Activated naive CD4-positive, alpha-beta T cell treated with anti-CD3 and anti-CD28 coated beads, Interleukin-2, amount 50 U/mL, for 24 hours (primary cell): Measurements from ENCODE around the gene SLC31A1.
"Not testable (repeated sequence)": the region's sequence is repeated elsewhere in the genome, so short reads cannot be mapped to it uniquely, and the experiment has no call there.

Experiments used
- H3K27ac Mint-ChIP-seq: one replicate; pipeline ENCODE4 v1.8.0; 2021; ENCODE audit warnings: mild to moderate bottlenecking, mixed read lengths
- H3K27me3 Mint-ChIP-seq: one replicate; pipeline ENCODE4 v1.8.0; 2021; ENCODE audit warnings: mixed read lengths
- H3K36me3 Mint-ChIP-seq: one replicate; pipeline ENCODE4 v1.8.0; 2021; ENCODE audit warnings: mixed read lengths
- H3K4me1 Mint-ChIP-seq: one replicate; pipeline ENCODE4 v1.8.0; 2021; ENCODE audit warnings: mixed read lengths
- H3K4me3 Mint-ChIP-seq: one replicate; pipeline ENCODE4 v1.8.0; 2021; ENCODE audit warnings: mild to moderate bottlenecking, mixed read lengths
- H3K9me3 Mint-ChIP-seq: one replicate; pipeline ENCODE4 v1.8.0; 2021; ENCODE audit warnings: mixed read lengths

The SLC31A1 gene

DNA sequence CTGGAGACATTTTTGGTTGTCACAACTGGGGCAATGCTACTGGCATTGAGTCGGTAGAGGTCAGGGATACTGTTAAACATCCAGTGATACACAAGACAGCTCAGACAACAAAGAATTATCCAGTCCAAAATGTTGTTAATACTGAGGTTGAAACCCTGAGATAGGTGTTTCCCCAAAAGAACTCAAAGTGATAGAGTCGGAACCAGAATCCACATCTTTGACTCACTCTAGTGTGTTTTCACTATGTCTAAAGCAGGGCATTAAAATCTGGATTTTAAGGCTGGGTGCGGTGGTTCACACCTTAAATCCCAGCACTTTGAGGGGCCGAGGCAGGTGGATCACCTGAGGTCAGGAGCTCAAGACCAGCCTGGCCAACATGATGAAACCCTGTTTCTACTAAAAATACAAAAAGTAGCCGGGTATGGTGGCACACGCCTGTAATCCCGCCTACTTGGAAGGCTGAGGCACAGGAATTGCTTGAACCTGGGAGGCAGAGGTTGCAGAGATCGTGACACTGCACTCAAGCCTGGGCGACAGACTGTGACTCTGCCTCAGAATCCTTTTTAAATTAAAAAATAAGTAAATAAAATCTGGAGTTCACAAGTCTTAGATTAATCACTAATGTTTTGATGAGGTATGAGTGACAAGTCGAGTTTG lies 17.0 kb downstream of the SLC31A1 start:
- Mint-ChIP-seq H3K4me1 (peaks cover 6% of the 10 kb centered on the region), H3K27ac (no peak overlapping the region), H3K27me3 (no peaks in the 10 kb centered on the region), H3K9me3 (no peaks in the 10 kb centered on the region), H3K36me3 (peaks cover 10% of the 10 kb centered on the region), H3K4me3 (no peak overlapping the region)

DNA sequence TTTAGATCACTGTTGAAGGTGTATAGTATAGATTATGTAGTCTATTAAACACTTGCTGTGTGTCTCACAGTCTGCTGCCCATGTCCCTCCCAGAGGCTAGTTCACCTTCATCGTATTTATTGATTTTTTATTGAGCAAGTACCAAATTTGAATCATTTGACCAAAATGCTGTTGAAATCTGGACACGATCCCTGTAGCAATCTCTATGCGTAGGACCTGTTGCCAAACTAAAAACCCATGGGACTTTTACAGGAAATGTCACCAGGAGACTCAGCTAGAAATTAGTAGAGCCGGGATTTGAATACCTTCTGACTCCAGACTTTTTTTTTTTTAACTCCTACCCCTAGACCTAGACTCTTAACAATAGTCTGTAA lies 17.5 kb downstream of the SLC31A1 start:
- peaks cover 10% of the 10 kb centered on the region for H3K36me3 Mint-ChIP-seq
- no peak overlapping the region for H3K27ac Mint-ChIP-seq
- H3K27me3 Mint-ChIP-seq: no peaks in the 10 kb centered on the region
- no peak overlapping the region for H3K4me3 Mint-ChIP-seq
- no peaks in the 10 kb centered on the region for H3K9me3 Mint-ChIP-seq
- H3K4me1 Mint-ChIP-seq: peaks cover 2% of the 10 kb centered on the region

DNA sequence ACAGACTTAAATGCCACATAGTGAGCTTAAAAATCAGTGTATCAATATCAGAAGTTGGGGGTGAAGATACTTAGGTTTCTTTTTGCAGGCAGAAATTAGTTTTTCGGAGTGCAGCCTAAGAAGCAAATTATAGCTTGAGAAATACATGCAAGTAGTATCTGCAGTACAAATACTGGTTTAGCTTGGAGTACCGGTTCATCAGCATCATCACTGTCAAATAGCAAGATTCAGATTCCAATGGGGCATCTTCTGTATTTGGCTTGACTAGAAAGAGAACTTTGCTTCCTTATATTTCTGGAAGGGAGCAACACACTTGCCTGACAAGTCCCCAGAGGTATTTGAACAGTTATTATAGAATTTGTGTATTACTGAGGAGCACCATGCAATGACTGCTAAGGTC lies 19.8 kb downstream of the SLC31A1 start:
- H3K36me3 Mint-ChIP-seq: peaks cover 7% of the 10 kb centered on the region
- H3K9me3 Mint-ChIP-seq: no peaks in the 10 kb centered on the region
- H3K4me3 Mint-ChIP-seq: no peak overlapping the region
- no peaks in the 10 kb centered on the region for H3K4me1 Mint-ChIP-seq
- H3K27me3 Mint-ChIP-seq: no peaks in the 10 kb centered on the region
- H3K27ac Mint-ChIP-seq: no peak overlapping the region

DNA sequence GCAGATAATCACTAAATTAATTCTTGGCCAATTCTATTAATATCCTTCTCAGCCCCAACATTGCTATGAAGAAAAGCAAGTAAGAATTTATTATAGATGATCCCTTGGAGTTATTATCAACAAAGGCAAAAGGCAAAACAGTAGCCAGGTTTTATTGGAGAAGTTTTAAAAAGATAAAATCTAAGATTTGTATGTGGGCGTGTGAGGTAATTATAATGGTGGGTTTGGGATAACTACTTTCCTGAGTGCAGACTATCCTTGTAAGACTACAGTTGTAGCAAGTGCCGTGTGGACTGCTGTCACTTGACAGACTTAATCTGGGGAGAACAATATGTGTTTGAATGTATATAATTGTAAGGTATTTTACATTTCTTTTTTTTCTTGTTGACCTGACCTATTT lies 23.2 kb downstream of the SLC31A1 start:
- Mint-ChIP-seq H3K4me3 (no peak overlapping the region), H3K36me3 (peaks cover 10% of the 10 kb centered on the region), H3K4me1 (no peaks in the 10 kb centered on the region), H3K9me3 (no peaks in the 10 kb centered on the region), H3K27ac (no peak overlapping the region), H3K27me3 (no peaks in the 10 kb centered on the region)

DNA sequence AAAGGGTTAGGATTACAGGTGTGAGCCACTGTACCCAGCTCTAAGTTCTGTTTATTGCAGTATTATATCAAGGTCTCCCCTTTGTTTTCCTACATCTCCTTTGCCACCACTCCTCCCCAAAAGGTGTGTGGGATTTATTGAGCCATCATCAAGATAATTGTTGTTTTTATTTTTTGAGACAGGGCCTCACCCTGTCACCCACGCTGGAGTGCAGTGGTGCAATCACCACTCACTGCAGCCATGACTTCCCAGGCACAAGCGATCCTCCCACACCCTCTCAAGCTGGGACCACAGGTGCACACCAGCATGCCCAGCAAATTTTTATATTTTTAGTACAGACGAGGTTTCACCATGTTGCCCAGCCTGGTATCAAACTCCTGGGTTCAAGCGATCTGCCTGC lies 24.6 kb downstream of the SLC31A1 start:
- H3K9me3 Mint-ChIP-seq: no peaks in the 10 kb centered on the region
- no peak overlapping the region for H3K27ac Mint-ChIP-seq
- peaks cover 8% of the 10 kb centered on the region for H3K36me3 Mint-ChIP-seq
- H3K27me3 Mint-ChIP-seq: no peaks in the 10 kb centered on the region
- H3K4me1 Mint-ChIP-seq: no peaks in the 10 kb centered on the region
- no peak overlapping the region for H3K4me3 Mint-ChIP-seq

DNA sequence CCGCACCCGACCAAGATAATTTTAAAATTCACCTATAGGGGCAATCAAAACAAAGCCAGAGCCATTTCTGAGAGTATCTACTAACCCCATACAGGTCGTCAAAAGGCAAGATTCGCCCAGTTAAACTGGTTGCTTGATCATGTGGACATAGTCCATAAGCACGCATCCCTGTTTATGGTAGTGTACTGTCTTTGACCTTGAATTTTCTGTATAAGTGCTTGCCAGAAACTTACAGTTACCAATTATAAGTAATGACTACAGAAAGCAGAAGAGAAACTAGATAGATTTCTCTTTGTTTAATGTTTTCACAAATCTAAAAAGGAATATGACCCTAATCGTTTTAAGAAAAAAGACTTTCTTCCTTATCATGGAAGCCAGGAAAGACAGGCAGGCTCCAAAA lies 25.6 kb downstream of the SLC31A1 start:
- no peak overlapping the region for H3K4me3 Mint-ChIP-seq
- H3K27me3 Mint-ChIP-seq: no peaks in the 10 kb centered on the region
- H3K36me3 Mint-ChIP-seq: peaks cover 7% of the 10 kb centered on the region
- no peaks in the 10 kb centered on the region for H3K4me1 Mint-ChIP-seq
- no peak overlapping the region for H3K27ac Mint-ChIP-seq
- no peaks in the 10 kb centered on the region for H3K9me3 Mint-ChIP-seq

DNA sequence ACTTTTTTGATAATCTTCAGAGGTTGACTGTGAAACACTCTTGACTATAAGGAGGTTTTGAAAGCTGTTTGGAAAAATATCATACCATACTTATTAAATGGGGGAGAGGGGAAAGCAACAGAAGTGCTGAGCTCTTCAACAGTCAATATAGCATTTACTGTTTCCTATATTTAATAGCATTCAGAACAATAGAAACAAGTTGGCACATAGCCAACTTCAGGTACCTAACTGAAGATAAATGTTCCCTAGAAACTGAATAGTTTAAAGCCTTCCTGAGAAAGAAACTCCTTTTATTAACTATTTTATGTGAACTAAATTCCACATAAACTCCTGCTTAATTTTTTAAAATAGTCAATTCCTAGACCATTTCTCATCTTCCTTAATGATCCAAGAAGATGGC lies 26.3 kb downstream of the SLC31A1 start:
- Mint-ChIP-seq H3K4me3 (no peak overlapping the region), H3K36me3 (peaks cover 6% of the 10 kb centered on the region), H3K27me3 (no peaks in the 10 kb centered on the region), H3K27ac (no peak overlapping the region), H3K4me1 (no peaks in the 10 kb centered on the region), H3K9me3 (no peaks in the 10 kb centered on the region)

DNA sequence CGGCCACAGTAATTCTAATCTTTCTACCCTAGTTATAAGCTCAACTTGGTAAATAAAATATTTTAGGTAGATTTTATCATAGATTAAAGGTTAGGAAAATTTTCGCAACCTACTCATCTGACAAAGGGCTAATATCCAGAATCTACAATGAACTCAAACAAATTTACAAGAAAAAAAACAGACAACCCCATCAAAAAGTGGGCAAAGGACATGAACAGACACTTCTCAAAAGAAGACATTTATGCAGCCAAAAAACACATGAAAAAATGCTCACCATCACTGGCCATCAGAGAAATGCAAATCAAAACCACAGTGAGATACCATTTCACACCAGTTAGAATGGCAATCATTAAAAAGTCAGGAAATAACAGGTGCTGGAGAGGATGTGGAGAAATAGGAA lies 28.3 kb downstream of the SLC31A1 start:
- not testable (repeated sequence) for H3K9me3 Mint-ChIP-seq, H3K36me3 Mint-ChIP-seq, H3K27ac Mint-ChIP-seq, H3K4me3 Mint-ChIP-seq, H3K4me1 Mint-ChIP-seq, H3K27me3 Mint-ChIP-seq

DNA sequence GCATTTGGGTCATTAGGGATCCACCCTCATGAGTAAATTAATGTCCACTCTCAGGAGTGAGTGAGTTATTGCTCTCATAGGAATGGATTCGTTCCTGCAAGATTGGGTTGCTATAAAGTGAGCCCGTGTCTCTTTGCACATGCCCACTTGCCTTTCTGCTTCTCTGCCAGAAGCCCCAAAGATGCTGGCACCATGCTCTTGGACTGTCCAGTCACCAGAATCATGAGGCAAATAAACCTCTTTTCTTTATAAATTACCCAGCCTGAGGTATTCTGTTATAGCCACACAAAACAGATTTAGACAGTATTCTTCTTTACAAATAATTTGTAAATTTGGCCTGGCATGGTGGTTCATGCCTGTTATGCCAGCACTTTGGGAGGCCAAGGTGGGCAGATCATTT lies 29.5 kb downstream of the SLC31A1 start:
- Mint-ChIP-seq H3K27me3 (no peaks in the 10 kb centered on the region), H3K4me1 (no peaks in the 10 kb centered on the region), H3K36me3 (peaks cover 5% of the 10 kb centered on the region), H3K9me3 (no peaks in the 10 kb centered on the region), H3K27ac (no peak overlapping the region), H3K4me3 (no peak overlapping the region)

DNA sequence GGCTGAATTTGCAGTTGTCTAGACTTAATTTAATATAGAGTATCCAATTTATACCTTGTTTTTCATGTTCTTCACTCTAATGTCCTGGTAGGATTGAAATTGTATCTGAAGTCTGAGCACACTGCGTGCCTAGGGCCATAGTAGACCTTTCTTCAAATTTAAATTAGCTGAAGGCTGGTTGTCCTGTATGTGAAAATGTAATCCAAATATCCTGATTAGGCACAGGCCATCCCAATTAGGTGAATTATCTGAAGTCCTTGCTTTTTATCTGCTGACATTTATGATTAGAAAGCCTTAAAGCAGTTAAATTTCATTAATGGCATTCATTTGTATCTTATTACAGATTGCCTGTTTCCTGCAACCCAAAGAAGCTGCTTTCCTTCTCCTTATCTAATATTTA lies 33.6 kb downstream of the SLC31A1 start:
- H3K4me3 Mint-ChIP-seq: no peak overlapping the region
- H3K27ac Mint-ChIP-seq: no peak overlapping the region
- peaks cover 6% of the 10 kb centered on the region for H3K36me3 Mint-ChIP-seq
- no peaks in the 10 kb centered on the region for H3K27me3 Mint-ChIP-seq
- H3K9me3 Mint-ChIP-seq: no peaks in the 10 kb centered on the region
- no peaks in the 10 kb centered on the region for H3K4me1 Mint-ChIP-seq

DNA sequence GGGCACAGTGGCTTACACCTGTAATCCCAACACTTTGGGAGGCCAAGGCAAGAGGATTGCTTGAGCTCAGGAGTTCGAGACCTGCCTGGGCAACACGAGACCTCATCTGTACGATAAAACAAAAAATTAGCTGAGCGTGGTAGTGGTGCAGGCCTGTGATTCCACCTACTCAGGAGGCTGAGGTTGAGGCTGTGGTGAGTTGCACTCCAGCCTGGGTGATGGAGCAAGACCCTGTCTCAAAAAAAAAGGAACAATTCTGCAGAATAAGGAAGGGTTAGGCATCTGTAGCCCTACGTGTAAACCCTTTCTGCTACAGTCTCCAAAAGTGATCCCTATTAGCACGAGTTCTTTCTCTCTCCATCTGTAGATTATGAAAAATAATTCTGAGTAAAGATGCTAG lies 34.1 kb downstream of the SLC31A1 start:
- Mint-ChIP-seq H3K27ac (no peak overlapping the region), H3K4me1 (no peaks in the 10 kb centered on the region), H3K27me3 (no peaks in the 10 kb centered on the region), H3K9me3 (no peaks in the 10 kb centered on the region), H3K4me3 (no peak overlapping the region), H3K36me3 (peaks cover 9% of the 10 kb centered on the region)

DNA sequence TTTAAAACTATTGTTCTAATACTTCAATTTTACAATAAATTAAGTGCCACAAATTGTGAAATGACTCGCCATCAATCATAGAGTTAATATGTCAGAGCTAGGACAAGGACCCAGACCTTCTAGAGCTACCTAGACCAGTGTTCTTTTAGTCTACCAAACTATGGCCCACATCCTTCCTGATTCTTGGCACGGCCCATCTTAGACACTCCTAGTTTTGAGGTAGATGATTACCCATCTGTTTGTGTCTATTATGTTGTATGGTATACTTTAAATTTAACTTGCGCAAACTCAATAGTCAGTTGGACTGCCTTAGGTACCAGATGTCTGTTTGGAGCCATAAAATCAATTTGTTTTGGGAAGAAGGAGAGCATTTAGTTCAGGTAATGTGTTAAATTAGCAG lies 36.5 kb downstream of the SLC31A1 start:
- Mint-ChIP-seq H3K4me3 (no peak overlapping the region), H3K27ac (no peak overlapping the region), H3K4me1 (no peaks in the 10 kb centered on the region), H3K36me3 (peaks cover 14% of the 10 kb centered on the region), H3K9me3 (no peaks in the 10 kb centered on the region), H3K27me3 (no peaks in the 10 kb centered on the region)

DNA sequence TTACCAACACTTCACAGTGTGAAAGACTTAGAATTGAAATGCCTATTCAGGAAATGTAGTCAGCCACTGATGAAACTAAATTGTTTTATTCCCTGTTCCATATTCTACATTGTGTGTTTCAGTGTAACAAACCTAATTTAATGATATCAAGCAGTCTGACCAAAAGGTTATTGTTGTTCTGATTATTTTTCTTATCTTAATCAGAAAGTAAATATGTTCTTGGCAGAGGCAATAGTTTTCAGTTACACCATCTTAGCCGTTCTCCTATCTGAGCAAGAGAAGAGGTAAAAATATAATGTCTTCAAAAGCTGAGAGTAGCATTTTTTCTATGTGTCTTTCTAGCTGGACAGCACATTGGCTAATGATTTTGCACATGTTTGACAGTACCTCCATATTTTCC lies 36.9 kb downstream of the SLC31A1 start:
- no peaks in the 10 kb centered on the region for H3K27me3 Mint-ChIP-seq

DNA sequence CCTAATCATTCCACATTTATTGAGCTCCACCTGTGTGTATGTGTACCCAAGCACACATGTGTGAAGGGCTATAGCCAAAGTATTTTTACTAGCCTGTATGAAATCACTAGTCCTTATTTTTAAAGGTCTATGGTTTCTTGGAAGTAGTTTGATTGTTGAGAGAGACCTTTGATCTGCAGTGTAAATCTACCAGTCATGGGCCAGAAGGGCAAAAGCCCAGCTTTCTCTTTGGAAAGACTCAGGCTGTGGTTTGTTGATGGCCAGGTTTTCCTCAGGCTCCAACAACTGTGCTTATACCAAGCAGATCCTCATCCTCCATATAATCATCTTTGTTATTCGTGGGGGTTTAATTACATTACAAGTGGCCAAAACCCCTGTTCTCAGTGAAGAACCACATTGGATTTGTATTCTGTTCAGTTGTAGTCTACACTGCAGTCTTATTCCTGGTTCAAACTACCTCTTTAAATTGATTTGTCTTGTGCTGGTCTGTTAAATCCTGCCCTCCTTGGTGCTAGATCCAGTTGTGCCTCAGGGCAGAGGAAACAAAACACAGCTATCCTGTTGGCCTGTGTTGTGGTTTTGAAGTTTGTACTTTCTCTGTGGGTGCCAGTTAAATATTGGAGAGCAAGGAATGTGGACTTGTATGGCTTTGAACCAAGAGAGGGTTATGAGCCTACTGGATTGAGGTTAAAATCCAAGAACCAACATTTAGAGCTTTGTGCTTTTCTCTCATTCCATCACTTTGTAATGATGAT lies 40.8 kb downstream of the SLC31A1 start:
- Mint-ChIP-seq H3K4me3 (no peak overlapping the region), H3K4me1 (no peaks in the 10 kb centered on the region), H3K9me3 (no peaks in the 10 kb centered on the region), H3K36me3 (peaks cover 15% of the 10 kb centered on the region), H3K27ac (no peak overlapping the region), H3K27me3 (no peaks in the 10 kb centered on the region)

More for the DNA sequence above, 36.9 kb downstream of the SLC31A1 start:
- no peaks in the 10 kb centered on the region for H3K4me1 Mint-ChIP-seq
- H3K9me3 Mint-ChIP-seq: no peaks in the 10 kb centered on the region
- H3K27ac Mint-ChIP-seq: no peak overlapping the region
- no peak overlapping the region for H3K4me3 Mint-ChIP-seq
- H3K36me3 Mint-ChIP-seq: peaks cover 13% of the 10 kb centered on the region

DNA sequence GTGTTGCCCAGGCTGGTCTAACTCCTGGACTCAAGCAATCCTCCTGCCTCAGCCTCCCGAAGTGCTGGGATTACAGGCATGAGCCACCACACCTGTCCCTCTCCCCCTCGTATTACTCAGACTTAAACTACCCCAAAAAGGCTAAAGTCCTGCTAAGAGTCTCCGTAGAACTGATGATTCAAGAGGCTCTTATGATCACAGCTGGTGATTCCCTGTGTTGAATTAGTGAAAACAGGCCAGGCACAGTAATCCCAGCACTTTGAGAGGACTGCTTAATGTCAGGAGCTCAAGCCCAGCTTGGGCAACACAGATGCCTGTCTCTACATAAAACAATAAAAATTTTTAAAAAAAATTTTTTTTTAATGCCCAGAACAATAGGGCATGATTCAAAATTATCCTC lies 44.8 kb downstream of the SLC31A1 start:
- no peak overlapping the region for H3K4me3 Mint-ChIP-seq
- H3K4me1 Mint-ChIP-seq: peaks cover 17% of the 10 kb centered on the region
- no peaks in the 10 kb centered on the region for H3K27me3 Mint-ChIP-seq
- H3K9me3 Mint-ChIP-seq: no peaks in the 10 kb centered on the region
- H3K27ac Mint-ChIP-seq: no peak overlapping the region
- H3K36me3 Mint-ChIP-seq: peaks cover 18% of the 10 kb centered on the region

DNA sequence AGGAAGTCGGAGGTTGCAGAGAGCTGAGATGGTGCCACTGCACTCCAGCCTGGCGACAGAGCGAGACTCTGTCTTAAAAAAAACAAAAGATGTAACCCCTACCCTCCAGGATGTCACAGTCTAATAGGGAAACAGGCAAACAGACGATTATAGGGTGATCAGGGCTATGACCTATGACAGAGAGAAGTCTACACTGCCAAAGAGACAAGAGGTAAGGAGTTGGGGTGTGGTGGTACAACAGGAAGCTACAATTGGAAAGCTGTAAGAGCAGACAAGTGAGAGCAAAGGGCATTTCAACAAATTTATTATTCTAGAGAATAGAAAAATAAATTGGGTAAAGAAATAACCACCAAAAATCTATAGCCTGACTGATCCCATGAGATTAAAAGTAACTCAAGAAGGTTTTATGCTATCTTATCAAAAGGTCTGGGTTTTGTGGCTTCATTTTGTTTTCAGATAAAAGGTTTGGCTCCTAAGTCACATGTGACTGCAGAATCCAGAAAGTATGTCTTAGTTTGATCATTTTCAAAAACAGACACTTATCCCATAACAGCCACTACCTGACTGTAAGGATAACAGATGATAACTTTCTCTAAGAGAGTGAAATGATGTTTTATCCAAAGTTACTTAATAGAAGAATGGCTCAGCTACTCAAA lies 46.7 kb downstream of the SLC31A1 start:
- Mint-ChIP-seq H3K27ac (peak overlapping the region; percentile 92), H3K36me3 (peaks cover 15% of the 10 kb centered on the region), H3K27me3 (no peaks in the 10 kb centered on the region)

More for the DNA sequence above, 46.7 kb downstream of the SLC31A1 start:
- Mint-ChIP-seq H3K4me3 (no peak overlapping the region), H3K4me1 (peaks cover 19% of the 10 kb centered on the region), H3K9me3 (no peaks in the 10 kb centered on the region)
